WERI-Rb-1 (cell line): ENCODE measurements around the gene CRYBG1.

Experiments
- DNase-seq: peaks from one replicate; pipeline ENCODE4 v3.0.0-alpha.2; 2020
- H3K27ac ChIP-seq: fragments of 250-450 bp; sonication (Bioruptor Pico); 2 replicates; pipeline ENCODE4 v1.5.1; 2020; ENCODE audit warnings: mild to moderate bottlenecking, moderate library complexity
- H3K27me3 ChIP-seq: fragments of 250-450 bp; sonication (Bioruptor Pico); 2 replicates; pipeline ENCODE4 v1.5.1; 2021; ENCODE audit warnings: mild to moderate bottlenecking, low read depth, moderate library complexity; ENCODE audit not compliant: insufficient read depth, severe bottlenecking
- H3K36me3 ChIP-seq: fragments of 250-450 bp; sonication (Bioruptor Pico); 2 replicates; pipeline ENCODE4 v1.5.1; 2020; ENCODE audit warnings: mild to moderate bottlenecking, moderate library complexity
- H3K4me3 ChIP-seq: 2 replicates; pipeline ENCODE4 v1.5.1; 2011; ENCODE audit warnings: low read depth, mild to moderate bottlenecking, control low read depth, low read length
- H3K9me3 ChIP-seq: fragments of 250-450 bp; sonication (Bioruptor Pico); 2 replicates; pipeline ENCODE4 v1.5.1; 2021; ENCODE audit warnings: mild to moderate bottlenecking, moderate library complexity; ENCODE audit not compliant: severe bottlenecking
- TF ChIP-seq, protein P1 (sequence below): IDR thresholded peaks from 2 replicates; pipeline ENCODE4 v1.5.1; 2011; ENCODE audit warnings: low read depth, mild to moderate bottlenecking, control low read depth, inconsistent platforms, low read length

Gene CRYBG1

DNA sequence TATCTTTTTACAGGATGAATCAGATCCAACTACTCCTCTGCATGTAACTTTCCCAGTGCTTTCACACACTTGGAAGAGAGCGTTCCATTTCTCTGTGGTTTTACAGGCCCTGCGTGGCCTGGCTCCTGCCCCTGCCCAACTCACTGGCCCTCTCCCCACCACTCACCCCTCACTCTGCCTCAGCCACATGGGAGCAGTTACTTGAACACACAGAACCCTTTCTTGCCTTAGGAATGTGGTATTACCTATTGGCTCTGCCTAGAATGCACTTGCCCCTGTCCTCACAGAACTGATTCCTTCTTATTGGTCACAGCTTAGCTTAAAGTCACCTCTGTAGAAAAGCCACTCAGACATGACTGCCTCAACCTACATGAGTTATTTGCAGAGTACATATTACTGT lies 108.4 kb downstream of the CRYBG1 start:
- Histone ChIP-seq H3K4me3 (no peak overlapping the region), H3K36me3 (no peaks in the 10 kb centered on the region), H3K27me3 (no peaks in the 10 kb centered on the region), H3K9me3 (no peaks in the 10 kb centered on the region), H3K27ac (no peak overlapping the region)
- DNase-seq, result no peak
- TF ChIP-seq, protein P1, sequence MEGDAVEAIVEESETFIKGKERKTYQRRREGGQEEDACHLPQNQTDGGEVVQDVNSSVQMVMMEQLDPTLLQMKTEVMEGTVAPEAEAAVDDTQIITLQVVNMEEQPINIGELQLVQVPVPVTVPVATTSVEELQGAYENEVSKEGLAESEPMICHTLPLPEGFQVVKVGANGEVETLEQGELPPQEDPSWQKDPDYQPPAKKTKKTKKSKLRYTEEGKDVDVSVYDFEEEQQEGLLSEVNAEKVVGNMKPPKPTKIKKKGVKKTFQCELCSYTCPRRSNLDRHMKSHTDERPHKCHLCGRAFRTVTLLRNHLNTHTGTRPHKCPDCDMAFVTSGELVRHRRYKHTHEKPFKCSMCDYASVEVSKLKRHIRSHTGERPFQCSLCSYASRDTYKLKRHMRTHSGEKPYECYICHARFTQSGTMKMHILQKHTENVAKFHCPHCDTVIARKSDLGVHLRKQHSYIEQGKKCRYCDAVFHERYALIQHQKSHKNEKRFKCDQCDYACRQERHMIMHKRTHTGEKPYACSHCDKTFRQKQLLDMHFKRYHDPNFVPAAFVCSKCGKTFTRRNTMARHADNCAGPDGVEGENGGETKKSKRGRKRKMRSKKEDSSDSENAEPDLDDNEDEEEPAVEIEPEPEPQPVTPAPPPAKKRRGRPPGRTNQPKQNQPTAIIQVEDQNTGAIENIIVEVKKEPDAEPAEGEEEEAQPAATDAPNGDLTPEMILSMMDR, result no peak

DNA sequence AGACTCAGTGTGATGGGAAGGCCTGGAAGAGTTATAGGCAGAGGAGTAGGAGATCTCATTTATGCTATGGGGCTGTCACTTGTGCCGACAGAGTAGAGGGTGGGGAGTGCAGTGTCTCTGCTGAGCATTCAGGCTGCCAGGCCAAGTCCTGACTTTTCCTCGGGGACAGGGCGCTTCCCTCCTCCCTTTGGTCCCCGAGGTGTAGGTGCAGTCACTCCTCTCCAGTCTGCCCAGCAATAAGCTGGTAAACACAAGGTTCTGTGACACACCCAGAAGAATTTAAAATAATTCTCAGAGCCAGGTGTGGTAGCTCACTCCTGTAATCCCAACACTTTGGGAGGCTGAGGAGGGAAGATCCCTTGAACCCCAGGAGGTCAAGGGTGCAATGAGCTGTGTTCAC lies 109.4 kb downstream of the CRYBG1 start:
- no peaks in the 10 kb centered on the region for H3K36me3 ChIP-seq
- H3K27ac ChIP-seq, result no peak overlapping the region
- TF ChIP-seq, protein P1, result no peak
- no peaks in the 10 kb centered on the region for H3K27me3 ChIP-seq
- H3K9me3 ChIP-seq, result no peaks in the 10 kb centered on the region
- H3K4me3 ChIP-seq, result no peak overlapping the region
- no peak for DNase-seq

DNA sequence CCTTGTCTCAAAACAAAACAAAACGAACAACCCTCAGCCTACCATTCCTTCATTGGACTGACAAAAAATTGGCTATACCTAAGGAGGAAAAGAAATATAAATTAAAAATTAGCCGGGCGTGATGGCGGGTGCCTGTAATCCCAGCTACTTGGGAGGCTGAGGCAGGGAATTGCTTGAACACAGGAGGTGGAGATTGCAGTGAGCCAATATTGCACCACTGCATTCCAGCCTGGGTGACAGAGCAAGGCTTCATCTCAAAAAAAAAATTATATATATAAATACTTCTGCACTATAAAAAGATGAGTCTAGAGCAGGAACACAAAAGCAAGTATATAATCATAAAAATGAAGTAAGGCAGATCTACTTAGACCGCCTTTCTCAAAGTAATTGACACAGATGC lies 109.8 kb downstream of the CRYBG1 start:
- H3K27me3 ChIP-seq, result no peaks in the 10 kb centered on the region
- no peak for DNase-seq
- TF ChIP-seq, protein P1, result no peak
- no peaks in the 10 kb centered on the region for H3K9me3 ChIP-seq
- no peaks in the 10 kb centered on the region for H3K36me3 ChIP-seq
- no peak overlapping the region for H3K27ac ChIP-seq
- no peak overlapping the region for H3K4me3 ChIP-seq

DNA sequence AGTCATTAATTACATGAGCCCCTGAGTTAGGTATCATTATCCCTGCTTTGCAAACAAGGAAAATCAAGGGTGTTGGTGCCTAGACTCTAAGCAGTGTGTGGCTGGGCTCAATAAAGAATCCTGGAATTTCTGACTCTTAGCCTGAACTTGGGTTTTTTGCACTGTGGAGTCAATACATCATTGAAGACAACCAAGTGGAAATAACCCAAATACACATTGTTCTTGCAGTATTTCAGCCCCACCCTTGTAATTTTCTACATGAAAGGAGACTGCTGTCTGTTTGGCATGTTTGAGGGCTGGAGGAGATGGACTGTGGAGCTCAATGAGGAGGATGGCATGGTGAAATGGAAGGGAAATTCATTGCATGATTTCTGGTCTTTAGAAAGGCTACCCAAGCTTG lies 110.3 kb downstream of the CRYBG1 start:
- no peaks in the 10 kb centered on the region for H3K27me3 ChIP-seq
- TF ChIP-seq, protein P1, result no peak
- no peaks in the 10 kb centered on the region for H3K36me3 ChIP-seq
- no peak overlapping the region for H3K4me3 ChIP-seq
- H3K27ac ChIP-seq, result no peak overlapping the region
- H3K9me3 ChIP-seq, result no peaks in the 10 kb centered on the region
- DNase-seq, result no peak

DNA sequence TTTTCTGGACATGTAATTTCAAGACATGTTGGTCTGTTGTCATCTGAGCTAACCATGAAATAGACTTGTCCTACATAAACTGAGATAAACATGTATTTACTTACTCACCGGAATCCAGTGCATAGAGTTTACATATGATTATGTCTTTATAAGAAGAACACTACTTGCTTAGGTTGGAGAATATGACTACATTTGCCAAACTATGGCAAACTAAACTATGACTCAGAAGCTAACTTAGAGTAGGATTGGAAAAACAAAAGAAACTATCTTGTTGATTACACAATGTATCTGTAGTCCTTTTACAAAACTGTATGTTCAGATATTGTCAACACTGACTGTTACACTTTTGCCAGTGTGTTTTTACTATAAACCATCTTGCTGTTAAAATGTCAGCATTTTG lies 113.3 kb downstream of the CRYBG1 start:
- DNase-seq, result no peak
- no peak overlapping the region for H3K27ac ChIP-seq
- TF ChIP-seq, protein P1, result no peak
- no peaks in the 10 kb centered on the region for H3K27me3 ChIP-seq
- no peaks in the 10 kb centered on the region for H3K9me3 ChIP-seq
- no peak overlapping the region for H3K4me3 ChIP-seq
- H3K36me3 ChIP-seq, result no peaks in the 10 kb centered on the region

DNA sequence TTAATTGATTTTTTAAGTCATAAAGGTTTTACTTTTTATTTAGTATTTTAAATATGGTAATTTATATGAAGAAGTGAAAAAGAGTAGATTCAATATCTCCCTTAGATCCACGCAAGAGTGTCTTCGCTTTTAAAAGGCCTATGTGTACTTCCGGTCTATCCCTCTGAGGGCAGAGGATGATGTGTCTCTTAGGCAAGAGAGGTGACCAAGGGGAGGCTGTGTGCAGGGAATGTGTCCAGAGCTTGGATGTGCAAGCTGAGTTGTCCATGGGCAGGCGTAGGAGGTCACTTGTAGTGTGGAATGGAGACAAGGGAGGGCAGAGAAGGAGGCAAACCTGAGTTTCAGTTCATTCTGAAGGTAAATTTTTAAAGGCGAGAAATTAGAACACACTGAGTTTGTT lies 113.9 kb downstream of the CRYBG1 start:
- Histone ChIP-seq H3K4me3 (no peak overlapping the region), H3K27ac (no peak overlapping the region), H3K27me3 (no peaks in the 10 kb centered on the region), H3K9me3 (no peaks in the 10 kb centered on the region), H3K36me3 (no peaks in the 10 kb centered on the region)
- TF ChIP-seq, protein P1, result no peak
- no peak for DNase-seq
